ENCODE data around the gene UBE2QL1.

Gene UBE2QL1

DNA sequence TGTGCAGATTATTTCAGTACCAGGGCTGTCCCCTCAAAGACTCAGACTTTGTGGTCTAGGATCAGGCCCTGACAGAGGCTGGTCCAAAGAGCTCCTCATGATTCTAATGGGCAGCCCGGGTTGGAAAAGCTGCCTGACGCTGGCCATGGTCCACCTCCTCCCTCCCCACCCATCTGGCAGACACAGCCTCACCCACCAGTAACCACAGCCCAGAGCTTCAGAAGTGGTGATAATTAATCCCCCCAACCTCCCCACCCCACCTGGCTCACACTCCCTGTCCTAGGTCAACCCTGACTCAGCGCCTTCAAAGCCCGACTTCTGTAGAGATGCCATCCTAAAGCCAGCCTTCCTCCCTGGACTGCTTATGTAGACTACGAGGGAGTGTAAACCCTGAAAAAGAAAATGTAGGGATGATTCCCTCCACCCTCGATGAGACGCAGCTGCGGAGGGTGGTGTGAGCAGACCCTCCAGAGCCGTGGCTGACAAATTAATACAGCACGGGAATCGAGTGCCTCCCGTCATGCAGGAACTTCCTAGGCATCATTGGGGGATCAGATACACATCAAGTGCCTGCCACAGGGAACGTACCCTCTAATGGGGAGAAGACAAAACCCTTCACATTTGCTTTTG is 7.0 kb downstream of the UBE2QL1 start:
- no peak for DNase-seq

- no peak for DNase-seq
Measured at GRCh38 chr5:6456766-6457370, 8.2 kb downstream of the UBE2QL1 start.

DNA sequence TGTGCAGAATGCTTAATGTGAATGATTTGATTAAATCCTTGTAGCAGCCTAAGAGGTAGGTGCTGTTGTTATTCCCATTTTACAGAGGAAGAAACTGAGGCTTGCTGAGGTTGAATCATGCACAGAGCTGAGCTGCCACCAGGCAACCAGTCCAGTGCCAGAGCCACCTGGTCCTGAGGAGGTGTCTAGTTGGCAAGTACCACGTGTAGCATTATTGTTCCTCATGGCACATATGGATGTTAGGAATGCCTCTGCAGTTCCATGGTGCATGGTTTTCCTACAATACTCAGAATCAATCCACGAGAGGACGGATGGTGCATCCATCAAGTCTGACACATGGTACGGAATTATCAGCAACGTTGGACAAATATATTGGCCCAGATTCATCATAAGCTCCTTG is 8.9 kb downstream of the UBE2QL1 start:
- DNase-seq = no peak

GRCh38 chr5:6458833-6459232 is 10.2 kb downstream of the UBE2QL1 start:
- DNase-seq = no peak

DNA sequence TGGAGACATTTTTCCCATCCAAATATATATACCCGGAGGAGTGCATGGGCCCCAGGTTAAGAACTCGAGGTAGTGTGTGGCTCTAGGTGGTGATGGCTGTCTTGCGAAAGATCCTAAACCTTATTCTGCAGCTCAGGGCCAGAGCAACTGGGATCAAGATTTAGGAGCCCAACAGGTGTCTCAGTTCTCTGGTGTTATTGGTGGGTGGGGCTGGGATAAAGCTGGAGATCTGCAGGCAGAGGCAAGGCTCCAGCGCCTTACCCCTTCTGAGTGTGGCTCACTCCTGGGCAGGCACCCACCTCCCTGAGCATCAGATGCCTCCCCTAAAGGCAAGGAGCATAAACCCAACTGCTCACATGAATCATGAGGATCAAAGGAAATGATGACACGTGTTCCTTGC is 11.2 kb downstream of the UBE2QL1 start:
- no peak for DNase-seq

GRCh38 chr5:6461006-6461405 is 12.3 kb downstream of the UBE2QL1 start:
- DNase-seq = no peak

DNA sequence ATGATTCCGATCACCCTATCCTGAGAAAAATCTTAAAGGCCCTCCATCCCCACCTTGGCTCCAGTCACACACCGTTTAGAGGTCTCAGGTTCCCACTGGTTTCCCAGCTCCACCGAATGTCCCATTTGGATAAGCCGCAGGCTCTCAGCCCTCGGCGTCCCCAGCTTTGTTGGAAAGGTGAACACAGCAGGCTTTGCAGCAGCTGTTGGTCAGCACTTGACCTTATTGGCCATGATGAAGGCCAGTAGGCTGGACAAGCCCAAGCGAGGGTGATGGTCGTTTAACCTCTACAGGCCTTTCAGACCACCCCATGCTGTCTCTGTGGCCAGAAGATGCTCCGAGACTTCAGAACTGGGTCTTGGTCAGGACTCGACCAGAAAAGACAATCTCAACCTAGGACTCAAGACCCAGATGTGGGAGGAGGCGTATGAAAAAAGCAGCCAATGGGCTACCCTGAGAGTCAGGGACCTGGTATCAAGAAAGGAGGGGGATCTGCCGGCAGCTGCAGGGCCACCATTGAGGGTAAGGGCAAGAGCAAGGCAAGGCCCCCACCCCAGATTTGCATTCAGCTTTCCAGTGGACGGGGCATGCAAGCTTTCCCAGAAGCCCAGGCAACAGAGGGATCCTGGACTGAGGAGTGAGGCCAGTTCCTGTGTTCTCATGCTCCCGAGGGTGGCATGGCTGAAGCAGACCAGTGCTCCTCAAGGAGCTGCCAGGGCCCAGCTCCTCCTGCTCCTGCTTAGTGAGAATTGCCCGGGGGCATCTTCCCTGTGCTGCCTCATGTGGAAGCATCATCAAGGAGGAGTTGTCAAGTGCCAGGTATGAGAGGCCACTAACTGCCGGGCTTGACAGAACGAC is 13.4 kb downstream of the UBE2QL1 start:
- no peak for DNase-seq

DNA sequence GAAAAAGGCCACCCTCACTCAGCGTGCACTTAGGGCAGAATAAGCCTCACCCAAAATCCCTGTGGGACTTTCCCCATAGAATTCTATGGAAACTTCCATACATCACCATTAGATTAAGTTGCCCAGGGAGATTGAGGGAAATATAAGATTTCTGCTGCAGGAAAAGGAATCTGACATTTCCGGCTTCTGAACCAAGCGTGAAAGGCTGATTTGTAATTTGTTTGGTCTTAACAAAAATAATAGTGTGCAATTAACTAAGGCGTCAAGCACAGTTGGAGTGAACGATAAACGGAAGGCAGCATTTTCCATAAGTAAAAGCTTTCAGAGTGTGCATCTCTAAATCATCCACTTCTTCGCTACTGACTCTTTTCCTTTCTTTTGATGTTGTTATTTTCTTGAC is 14.0 kb downstream of the UBE2QL1 start:
- DNase-seq = no peak

DNA sequence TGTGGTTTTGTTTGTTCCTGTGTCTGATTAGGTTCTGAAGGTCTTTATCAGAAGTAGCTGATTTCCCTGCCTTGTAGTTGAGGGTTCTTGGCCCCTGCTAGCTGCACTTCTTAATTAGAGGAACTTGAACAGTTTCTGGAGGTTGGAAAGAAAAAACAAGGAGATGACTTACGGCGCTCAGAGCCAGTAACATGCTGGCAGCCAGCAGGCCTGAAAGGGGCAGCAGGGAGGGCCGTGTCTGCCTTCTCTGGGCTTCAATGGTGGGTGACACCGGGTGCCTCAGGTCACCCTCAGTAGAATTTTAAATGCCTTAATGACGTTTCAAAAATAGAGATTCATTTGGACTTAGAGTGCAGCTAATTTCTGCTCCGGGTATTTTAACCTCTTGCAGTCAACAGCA is 15.8 kb downstream of the UBE2QL1 start:
- DNase-seq = no peak

DNA sequence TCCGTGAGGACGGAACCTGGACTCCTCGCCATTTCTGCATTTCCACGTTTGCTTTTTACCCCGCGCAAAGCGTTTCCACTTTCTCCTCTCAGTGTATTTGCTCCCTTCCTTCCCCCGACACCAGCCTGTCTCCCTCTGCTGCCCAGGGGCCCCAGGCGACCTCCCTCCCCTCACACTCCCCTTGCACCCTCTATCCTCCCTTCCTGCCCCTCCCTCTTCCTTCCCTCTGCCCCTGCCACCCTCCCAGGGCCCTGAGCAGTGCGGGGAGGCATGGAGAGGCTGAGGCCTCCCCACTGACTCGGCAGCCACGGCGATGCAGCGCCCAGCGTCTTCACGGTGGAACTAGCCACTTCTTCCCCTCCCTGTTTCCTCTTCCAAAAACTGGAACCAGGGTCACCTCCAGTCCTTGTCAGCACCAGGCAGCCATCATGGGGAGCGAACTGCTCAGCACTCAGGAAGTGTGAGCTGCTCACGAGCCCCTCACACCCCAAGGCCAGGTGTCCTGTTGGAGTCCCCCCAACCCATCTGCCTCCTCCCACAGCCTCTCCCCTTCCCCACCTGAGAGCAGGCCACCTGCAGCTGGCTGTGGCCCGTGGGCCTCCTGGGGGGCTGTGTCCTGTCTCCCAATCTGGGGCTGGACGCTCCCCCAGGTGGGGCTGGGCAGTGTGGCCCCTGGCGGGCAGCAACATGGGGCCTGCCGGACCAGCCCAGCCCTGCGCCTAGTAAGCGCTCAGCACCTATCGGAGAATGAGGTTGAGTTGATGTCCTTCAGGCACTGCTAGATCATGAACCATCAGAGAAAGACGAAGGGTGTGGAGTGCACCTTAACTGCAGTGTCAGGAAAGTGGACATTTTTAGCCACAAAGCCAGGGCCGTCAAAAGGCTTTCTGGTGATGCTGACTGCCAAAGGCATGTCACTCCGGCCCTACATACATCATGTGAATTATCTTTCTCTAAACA is 17.5 kb downstream of the UBE2QL1 start:
- DNase-seq = no peak

GRCh38 chr5:6466975-6467567 is 18.4 kb downstream of the UBE2QL1 start:
- DNase-seq = no peak

DNA sequence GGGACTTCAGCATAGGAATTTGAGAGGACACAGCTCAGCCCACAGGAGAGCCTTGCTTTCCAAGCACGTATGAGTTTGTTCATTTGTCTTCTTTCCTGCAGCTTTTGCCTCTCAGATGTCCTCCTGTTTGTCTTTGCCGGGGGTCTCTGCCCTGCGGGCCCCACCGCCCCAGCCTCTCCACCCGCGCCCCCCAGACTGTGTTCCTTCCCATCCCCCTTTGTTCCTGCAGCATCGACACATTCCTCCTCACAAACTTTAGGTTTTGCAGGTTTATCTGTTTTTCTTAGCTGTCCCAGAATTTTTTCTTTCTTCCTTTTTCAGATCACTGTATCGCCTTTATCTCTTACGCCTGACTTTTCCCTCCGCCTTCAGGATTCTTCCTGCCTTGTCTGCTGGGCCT is 18.9 kb downstream of the UBE2QL1 start:
- no peak for DNase-seq

DNA sequence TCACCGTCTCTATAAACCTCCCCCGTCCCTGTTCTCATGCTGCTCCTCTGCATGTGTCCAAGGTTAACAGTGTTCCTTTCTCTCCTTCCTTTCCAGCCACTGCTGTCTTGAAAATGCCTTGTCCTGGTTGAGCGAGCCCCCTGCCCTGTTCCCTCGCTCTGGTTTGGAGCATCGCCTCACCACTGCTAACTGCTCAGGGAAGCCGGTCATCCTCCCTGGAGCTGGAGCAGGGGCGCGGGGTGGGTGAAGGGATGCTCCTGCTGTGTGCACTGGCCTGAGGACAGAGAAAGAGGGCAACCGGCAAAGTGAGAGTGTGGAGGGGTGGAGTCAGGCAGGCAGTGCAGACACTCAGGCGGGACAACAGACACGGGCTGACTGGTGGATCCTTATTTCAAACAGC is 19.4 kb downstream of the UBE2QL1 start:
- no peak for DNase-seq

GRCh38 chr5:6468870-6469269 is 20.2 kb downstream of the UBE2QL1 start:
- no peak for DNase-seq

GRCh38 chr5:6469836-6470235 is 21.2 kb downstream of the UBE2QL1 start:
- DNase-seq = no peak

GRCh38 chr5:6470672-6471071 is 22.0 kb downstream of the UBE2QL1 start:
- no peak for DNase-seq

DNA sequence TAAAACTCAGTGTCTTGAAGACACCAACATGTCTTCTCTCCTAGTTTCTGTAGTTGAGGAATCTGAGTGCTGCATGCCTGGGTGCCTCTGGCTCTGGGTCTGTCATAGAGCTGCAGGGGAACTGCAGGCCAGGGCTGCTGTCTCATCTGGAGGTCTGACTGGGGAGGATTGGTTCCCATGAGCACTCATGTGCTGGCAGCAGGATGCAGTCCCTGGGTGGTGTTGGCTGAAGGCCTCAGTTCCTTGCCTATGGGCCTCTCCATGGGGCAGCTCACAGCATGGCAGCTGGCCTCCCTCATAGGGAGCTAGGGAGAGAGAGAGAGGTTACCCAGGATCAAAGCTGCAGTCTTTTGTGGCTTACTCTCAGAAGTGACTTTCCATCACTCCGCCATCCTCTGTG is 22.6 kb downstream of the UBE2QL1 start:
- DNase-seq = no peak

GRCh38 chr5:6472792-6473191 is 24.1 kb downstream of the UBE2QL1 start:
- DNase-seq = no peak

- no peak for DNase-seq
Measured at GRCh38 chr5:6473284-6473683, 24.6 kb downstream of the UBE2QL1 start.

DNA sequence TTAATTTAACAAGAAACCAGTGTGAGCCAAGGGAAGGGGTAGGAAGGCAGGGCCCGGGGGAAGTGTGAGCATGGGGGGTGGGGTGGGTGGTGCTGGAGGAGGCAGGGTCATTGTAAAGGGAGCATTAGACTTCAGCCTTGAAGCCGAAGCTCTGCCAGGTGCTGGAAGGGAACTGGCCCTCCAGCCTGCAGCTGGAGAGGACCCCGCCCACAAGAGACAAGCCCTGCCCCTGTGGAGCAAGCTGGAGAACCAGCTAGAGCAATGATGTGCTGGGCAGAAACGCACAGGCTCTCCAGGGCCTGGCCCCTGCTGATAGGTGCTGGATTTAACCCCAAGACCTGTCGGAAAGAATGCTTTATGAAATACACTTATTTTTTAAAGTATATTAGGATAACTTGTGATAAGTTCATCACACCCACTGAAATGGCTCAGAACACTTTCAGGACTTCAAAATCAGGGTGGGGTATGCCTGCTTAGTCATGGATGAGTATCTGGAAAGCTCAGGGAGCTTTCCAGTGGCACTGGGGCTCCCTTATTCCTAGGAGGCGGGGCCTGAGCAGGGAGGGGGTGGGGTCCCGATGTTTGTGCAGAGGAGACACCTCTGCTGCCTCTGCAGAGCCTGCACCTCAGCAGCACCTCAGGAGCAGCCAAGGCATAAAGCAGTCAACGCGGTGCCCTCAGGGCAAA is 27.1 kb downstream of the UBE2QL1 start:
- DNase-seq = no peak

DNA sequence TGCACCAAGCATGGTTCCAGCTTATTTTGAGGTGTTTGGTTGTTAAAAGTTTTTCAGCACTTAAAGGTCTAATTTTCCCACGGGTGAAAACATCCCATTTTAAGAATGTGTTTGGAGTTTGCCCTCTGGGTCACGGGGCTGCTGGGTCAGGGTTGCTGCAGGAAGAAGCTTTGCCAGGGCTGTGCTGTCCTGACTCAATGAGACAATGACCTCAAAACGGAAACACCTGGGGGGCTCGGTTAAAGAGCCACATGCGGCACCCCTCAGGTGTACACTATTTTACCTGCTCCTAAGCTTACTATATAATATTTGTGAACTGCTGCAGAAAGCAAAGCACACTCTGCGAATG is 27.6 kb downstream of the UBE2QL1 start:
- no peak for DNase-seq

- no peak for DNase-seq
Measured at GRCh38 chr5:6478793-6479192, 30.1 kb downstream of the UBE2QL1 start.

All from activated CD4-positive, alpha-beta T cell treated with anti-CD3 and anti-CD28 coated beads for 48 hours (primary cell).